PC-9 (cell line): Measurements from ENCODE around the gene TOX4. TPM values are rescaled to one million over a fixed set of nuclear protein-coding genes. Genes with fewer than 3 reads are reported as not detected.

Source experiments
- BruUV-seq: library from RNA; stranded (reverse); fragments of 400-500 nt; replicated peaks from 2 replicates; lab custom pipeline; 2021; lab: Mats Ljungman, UMichigan
- CTCF ChIA-PET: fragments of 300-600 bp; sonication (Branson Sonifier 250); formaldehyde crosslinking; loops from one replicate; lab custom pipeline; 2022; ENCODE audit warnings: antibody characterized with exemption; lab: Charles Lee
- POLR2A ChIA-PET: fragments of 300-600 bp; sonication (Branson Sonifier 250); formaldehyde crosslinking; loops from one replicate; lab custom pipeline; 2022; ENCODE audit warnings: antibody characterized with exemption; ENCODE audit not compliant: unreplicated experiment; lab: Charles Lee
- DNase-seq, 2 experiments: peaks; one replicate each; pipeline versions ENCODE4 v3.0.0 to v3.0.0-alpha.2; 2015 to 2022; ENCODE audit warnings: mixed read lengths in 1 of 2
- H2AFZ ChIP-seq: fragments of 200-600 bp; sonication (generic); 2 replicates; pipeline ENCODE4 v1.8.1; 2017; ENCODE audit warnings: antibody characterized with exemption
- H3F3A ChIP-seq: fragments of 200-600 bp; sonication (generic); 2 replicates; pipeline ENCODE4 v1.8.1; 2017; ENCODE audit warnings: antibody characterized with exemption, mild to moderate bottlenecking, low read depth; ENCODE audit not compliant: insufficient read depth
- H3K27ac ChIP-seq: fragments of 200-600 bp; sonication (generic); 2 replicates; pipeline ENCODE4 v1.6.1; 2016; ENCODE audit warnings: mixed run types
- H3K27me3 ChIP-seq: fragments of 200-600 bp; sonication (generic); 2 replicates; pipeline ENCODE4 v1.6.1; 2016; ENCODE audit warnings: low read depth, mixed run types; ENCODE audit not compliant: insufficient read depth
- H3K36me3 ChIP-seq: fragments of 200-600 bp; sonication (generic); 2 replicates; pipeline ENCODE4 v1.6.1; 2016; ENCODE audit warnings: low read depth, mixed run types
- H3K4me1 ChIP-seq: fragments of 200-600 bp; sonication (generic); replicated peaks from 2 replicates; pipeline ENCODE4 v1.6.1; 2016; ENCODE audit warnings: mixed run types; ENCODE audit not compliant: insufficient read depth
- H3K4me2 ChIP-seq: fragments of 200-600 bp; sonication (generic); 2 replicates; pipeline ENCODE4 v1.6.1; 2017; ENCODE audit warnings: mixed run types
- H3K4me3 ChIP-seq: fragments of 200-600 bp; sonication (generic); 2 replicates; pipeline ENCODE4 v1.6.1; 2016; ENCODE audit warnings: mixed run types
- H3K79me2 ChIP-seq: fragments of 200-600 bp; sonication (generic); 2 replicates; pipeline ENCODE4 v1.6.1; 2017; ENCODE audit warnings: low read depth, mixed run types
- H3K9me2 ChIP-seq: fragments of 200-600 bp; sonication (generic); 2 replicates; pipeline ENCODE4 v1.8.1; 2017; ENCODE audit warnings: mild to moderate bottlenecking; ENCODE audit not compliant: insufficient read depth
- H3K9me3 ChIP-seq: fragments of 200-600 bp; sonication (generic); 2 replicates; pipeline ENCODE4 v1.8.1; 2016; ENCODE audit warnings: low read depth; ENCODE audit not compliant: insufficient read depth
- H4K20me1 ChIP-seq: fragments of 200-600 bp; sonication (generic); 2 replicates; pipeline ENCODE4 v1.8.1; 2017; ENCODE audit not compliant: insufficient read depth
- EZH2 ChIP-seq: fragments of 200-600 bp; sonication (generic); IDR thresholded peaks from 2 replicates; pipeline ENCODE4 v1.8.0; 2017; ENCODE audit warnings: antibody characterized with exemption, low read depth
- intact Hi-C: fragments of 100-400 bp; cut with micrococcal nuclease; formaldehyde crosslinking; loops from one replicate; pipeline ENCODE4 v1.10.0; 2022; ENCODE audit not compliant: unreplicated experiment
- total RNA-seq: library from RNA; stranded (reverse); gene quantifications from 2 replicates; pipeline ENCODE4 v1.2.3, GENCODE V29; 2021
- TF ChIP-seq, protein P1 (sequence below): fragments of 200-600 bp; sonication (generic); conservative IDR thresholded peaks from 2 replicates; pipeline ENCODE4 v1.6.1; 2017; ENCODE audit warnings: mixed run types, antibody characterized with exemption, mild to moderate bottlenecking, moderate library complexity

TOX4 gene
- total RNA-seq, 1 experiment from 2014 or later: 50.6 TPM

DNA sequence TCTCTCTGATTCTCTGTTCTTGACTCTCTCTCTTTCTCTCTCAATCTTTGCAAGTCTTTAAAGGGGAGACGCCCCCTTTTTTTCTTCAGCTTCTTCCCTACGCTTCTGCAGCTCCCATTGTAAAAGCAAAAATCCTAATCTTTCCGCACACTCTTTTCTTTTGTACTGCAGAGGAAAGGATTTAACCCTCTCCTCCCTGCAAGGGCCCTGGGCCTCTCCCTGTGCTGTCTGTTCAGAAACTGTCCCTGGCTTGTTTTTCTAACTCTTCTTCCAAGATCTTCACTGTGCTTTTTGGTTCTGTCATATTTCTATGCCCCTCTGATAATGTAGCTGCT lies 60.1 kb downstream of the TOX4 start:
- H3K79me2 ChIP-seq: no peaks in the 10 kb centered on the region
- H3K27me3 ChIP-seq: 0 out of 2 replicates have a peak, but pooled peaks cover 4% of the 10 kb centered on the region
- no peaks in the 10 kb centered on the region for H3K36me3 ChIP-seq
- no peak overlapping the region for H3K4me2 ChIP-seq
- H3K9me3 ChIP-seq: no peaks in the 10 kb centered on the region
- no peak overlapping the region for H2AFZ ChIP-seq
- no peaks in the 10 kb centered on the region for H4K20me1 ChIP-seq
- no peaks in the 10 kb centered on the region for H3K9me2 ChIP-seq
- DNase-seq: no peak
- H3K4me3 ChIP-seq: no peak overlapping the region
- no peak overlapping the region for H3K27ac ChIP-seq
- H3F3A ChIP-seq: no peaks in the 10 kb centered on the region
- POLR2A ChIA-PET: no interaction called here
- BruUV-seq: no TSS peak
- TF ChIP-seq, protein P1, sequence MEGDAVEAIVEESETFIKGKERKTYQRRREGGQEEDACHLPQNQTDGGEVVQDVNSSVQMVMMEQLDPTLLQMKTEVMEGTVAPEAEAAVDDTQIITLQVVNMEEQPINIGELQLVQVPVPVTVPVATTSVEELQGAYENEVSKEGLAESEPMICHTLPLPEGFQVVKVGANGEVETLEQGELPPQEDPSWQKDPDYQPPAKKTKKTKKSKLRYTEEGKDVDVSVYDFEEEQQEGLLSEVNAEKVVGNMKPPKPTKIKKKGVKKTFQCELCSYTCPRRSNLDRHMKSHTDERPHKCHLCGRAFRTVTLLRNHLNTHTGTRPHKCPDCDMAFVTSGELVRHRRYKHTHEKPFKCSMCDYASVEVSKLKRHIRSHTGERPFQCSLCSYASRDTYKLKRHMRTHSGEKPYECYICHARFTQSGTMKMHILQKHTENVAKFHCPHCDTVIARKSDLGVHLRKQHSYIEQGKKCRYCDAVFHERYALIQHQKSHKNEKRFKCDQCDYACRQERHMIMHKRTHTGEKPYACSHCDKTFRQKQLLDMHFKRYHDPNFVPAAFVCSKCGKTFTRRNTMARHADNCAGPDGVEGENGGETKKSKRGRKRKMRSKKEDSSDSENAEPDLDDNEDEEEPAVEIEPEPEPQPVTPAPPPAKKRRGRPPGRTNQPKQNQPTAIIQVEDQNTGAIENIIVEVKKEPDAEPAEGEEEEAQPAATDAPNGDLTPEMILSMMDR: no peak
- no peak for TF ChIP-seq EZH2
- H3K4me1 ChIP-seq: no peaks in the 10 kb centered on the region
- intact Hi-C loops: no loop called here
- CTCF ChIA-PET: no interaction called here

DNA sequence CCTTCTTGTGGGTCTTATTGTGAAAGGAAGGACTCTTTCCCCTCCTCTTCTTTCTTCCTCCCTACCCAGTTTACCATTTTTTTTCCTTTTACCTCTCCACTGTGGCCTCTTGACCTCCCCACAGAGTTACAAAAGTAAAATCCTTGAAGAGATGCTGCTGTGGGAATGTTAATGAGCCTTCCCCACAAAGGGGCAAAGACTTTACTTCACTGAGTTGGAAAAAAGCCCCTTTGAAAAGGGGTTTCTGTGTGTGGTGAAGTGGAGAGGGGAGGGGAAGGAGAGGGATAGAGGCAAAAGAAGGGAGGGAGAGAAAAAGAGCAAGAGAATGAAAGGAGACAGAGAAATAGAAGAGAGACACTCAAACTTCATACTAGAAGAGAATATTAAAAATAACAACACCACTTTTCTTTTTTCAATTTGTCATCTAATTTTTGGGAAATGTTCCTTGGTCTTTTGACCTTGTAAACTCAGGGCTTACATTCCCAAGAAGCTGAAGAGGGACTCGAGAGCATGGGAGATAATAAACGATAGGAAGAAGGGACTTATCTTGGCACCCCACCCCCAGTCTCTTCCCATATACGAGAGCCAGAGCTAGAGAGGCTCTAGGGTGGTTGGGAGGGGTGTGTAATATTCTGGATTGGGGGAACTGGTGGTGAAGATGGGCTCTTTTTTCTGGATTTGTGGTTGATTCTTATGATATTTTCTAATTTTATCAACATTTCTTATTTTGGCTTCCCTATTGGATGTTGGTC lies 62.4 kb downstream of the TOX4 start:
- no peak overlapping the region for H3K4me2 ChIP-seq
- H3K9me3 ChIP-seq: no peaks in the 10 kb centered on the region
- H3K4me3 ChIP-seq: no peak overlapping the region
- H3K4me1 ChIP-seq: no peaks in the 10 kb centered on the region
- DNase-seq: no peak
- H3K36me3 ChIP-seq: no peaks in the 10 kb centered on the region
- 0 out of 2 replicates have a peak, but pooled peaks cover 4% of the 10 kb centered on the region for H3K27me3 ChIP-seq
- ChIA-PET CTCF (no interaction called here), POLR2A (no interaction called here)
- intact Hi-C loops: no loop called here
- no peaks in the 10 kb centered on the region for H3K79me2 ChIP-seq
- H4K20me1 ChIP-seq: no peaks in the 10 kb centered on the region
- H3K27ac ChIP-seq: no peak overlapping the region
- no peak overlapping the region for H2AFZ ChIP-seq
- no peaks in the 10 kb centered on the region for H3F3A ChIP-seq
- no peaks in the 10 kb centered on the region for H3K9me2 ChIP-seq
- TF ChIP-seq EZH2: no peak
- TF ChIP-seq, protein P1: no peak
- no TSS peak for BruUV-seq

DNA sequence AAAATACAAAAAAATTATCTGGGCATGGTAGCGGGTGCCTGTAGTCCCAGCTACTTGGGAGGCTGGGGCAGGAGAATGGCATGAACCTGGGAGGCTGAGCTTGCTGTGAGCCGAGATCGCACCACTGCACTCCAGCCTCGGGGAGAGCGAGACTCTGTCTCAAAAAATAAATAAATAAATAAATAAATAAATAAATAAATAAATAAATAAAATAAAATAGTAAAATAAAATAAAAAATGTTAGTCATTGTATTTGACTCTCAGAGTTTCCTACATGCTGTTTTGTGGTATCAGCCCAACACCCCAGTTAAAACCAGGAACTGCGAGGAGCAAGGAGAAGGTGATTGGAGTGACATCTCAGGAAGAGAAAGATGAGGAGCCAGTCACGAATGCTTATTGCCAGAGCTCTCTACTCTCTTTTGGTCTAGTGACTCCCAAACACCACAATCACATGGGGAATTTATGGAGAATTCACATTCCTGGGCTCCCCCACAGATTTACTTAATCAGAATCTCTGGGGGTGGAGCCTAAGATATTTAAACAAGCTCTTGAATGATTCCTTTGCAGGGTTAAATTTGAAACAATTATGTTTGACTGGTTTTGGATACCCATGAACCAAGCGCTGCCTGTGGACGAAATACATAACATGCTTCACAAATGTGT lies 64.5 kb downstream of the TOX4 start:
- Histone ChIP-seq H3K4me1 (no peaks in the 10 kb centered on the region), H3K27ac (no peak overlapping the region), H4K20me1 (no peaks in the 10 kb centered on the region), H3K36me3 (no peaks in the 10 kb centered on the region), H3K4me3 (no peak overlapping the region), H3K9me3 (no peaks in the 10 kb centered on the region), H2AFZ (no peak overlapping the region), H3K27me3 (no peaks in the 10 kb centered on the region), H3K4me2 (no peak overlapping the region), H3K9me2 (no peaks in the 10 kb centered on the region), H3K79me2 (no peaks in the 10 kb centered on the region), H3F3A (no peaks in the 10 kb centered on the region)
- intact Hi-C loops: no loop called here
- ChIA-PET CTCF (no interaction called here), POLR2A (no interaction called here)
- no TSS peak for BruUV-seq
- no peak for DNase-seq
- TF ChIP-seq, protein P1: no peak
- TF ChIP-seq EZH2: no peak
